Gastrocnemius medialis (tissue), 4 donors: ENCODE measurements around the gene ARL3.

Source experiments
- CTCF ChIP-seq, 5 experiments: fragments of 450-650 bp in 3 of 5; fragments of 200-600 bp in 2 of 5; sonication (generic) in 2 of 5; IDR thresholded peaks in 4 of 5; conservative IDR thresholded peaks in 1 of 5; 1 replicate in 4 of 5; 2 replicates in 1 of 5; pipeline ENCODE4 v1.5.1; 2016 to 2019; ENCODE audit warnings: antibody characterized with exemption in 5 of 5, mild to moderate bottlenecking in 3 of 5, moderate library complexity in 3 of 5
- POLR2A ChIP-seq, 2 donors: fragments of 450-650 bp; IDR thresholded peaks; one replicate each; pipeline ENCODE4 v1.6.1; 2017; ENCODE audit warnings: antibody characterized with exemption in 2 of 2, mild to moderate bottlenecking in 2 of 2, moderate library complexity in 2 of 2

- TF ChIP-seq CTCF (IDR thresholded peaks at IDR 0.05 in 4 of 5, conservative IDR thresholded peaks at IDR 0.05 in 1 of 5) = no peak
- no peak for TF ChIP-seq POLR2A (IDR thresholded peaks at IDR 0.05)
Measured at GRCh38 chr10:102668326-102669107, 45.7 kb downstream of the ARL3 start.
